Measurements from ENCODE around the gene FARP1.

GRCh38 chr13:98440390-98441055, 297.6 kb downstream of the FARP1 start:
- TF ChIP-seq CTCF (IDR thresholded peaks at IDR 0.05) (no peak), POLR2A (IDR thresholded peaks at IDR 0.05) (no peak)
